Left cardiac atrium (tissue), 2 donors: Measurements from ENCODE around the gene GAGE12H. TPM values are rescaled to one million over a fixed set of nuclear protein-coding genes. Genes with fewer than 3 reads are reported as not detected.

Experiments
- total RNA-seq, 2 donors: library from RNA; stranded (reverse); fragmentation: NEBNext Ultra II Directional; extraction: Animal tissue kit (Norgen Biotek cat#: 25700); gene quantifications; one replicate each; pipeline ENCODE4 v1.2.1, GENCODE V29; 2021
- donor health status: DM: no; HTN: yes; CAD: no; lungs with severe emphysema.
- donor health status: DM: yes; HTN: yes; CAD: no.

Gene GAGE12H
- total RNA-seq, 2 donors from 2014 or later, result not detected

Other genes with a start within 250 kb of the GAGE12H start
- not detected for gene GAGE13, start 248.4 kb upstream of the GAGE12H start, total RNA-seq
- not detected for gene GAGE12C, start 47.8 kb upstream of the GAGE12H start, total RNA-seq
- not detected for gene GAGE12D, start 38.2 kb upstream of the GAGE12H start, total RNA-seq
- gene GAGE12E, start 28.7 kb upstream of the GAGE12H start, total RNA-seq, result not detected
- gene GAGE12F, start 19.1 kb upstream of the GAGE12H start, total RNA-seq, result not detected
- not detected for gene GAGE12G, start 9.5 kb upstream of the GAGE12H start, total RNA-seq
- not detected for gene GAGE2A, start 9.5 kb downstream of the GAGE12H start, total RNA-seq
- not detected for gene GAGE1, start 19.1 kb downstream of the GAGE12H start, total RNA-seq
- not detected for gene PAGE1, start 116.0 kb downstream of the GAGE12H start, total RNA-seq
- gene PAGE4, start 249.4 kb downstream of the GAGE12H start, total RNA-seq, result not detected